ENCODE results near the gene PCGF5.

Gene PCGF5

DNA sequence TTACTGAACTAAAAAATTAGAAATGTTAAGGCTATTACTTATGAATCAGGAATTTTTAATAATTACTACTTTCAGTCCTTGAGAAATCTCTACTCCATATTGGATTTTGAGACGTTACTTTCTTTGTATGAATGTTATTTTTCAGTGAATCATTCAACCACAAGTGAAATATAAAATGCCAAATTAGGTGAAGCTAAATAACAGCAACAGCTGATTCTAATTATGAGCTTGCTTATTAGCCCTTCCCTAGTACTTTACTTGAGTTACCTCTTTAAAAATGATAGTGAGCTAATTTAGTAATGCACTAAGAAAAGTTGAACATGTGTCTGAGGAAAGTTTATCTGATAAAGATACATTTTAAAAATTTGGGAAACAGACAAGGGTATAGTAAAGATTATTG lies 51.4 kb downstream of the PCGF5 start:
- TF ChIP-seq CTCF (IDR thresholded peaks at IDR 0.05), result no peak
- Histone ChIP-seq H3K27ac (no peak overlapping the region), H3K4me3 (no peak overlapping the region)
- DNase-seq (ENCODE audit: low spot score), result no peak

DNA sequence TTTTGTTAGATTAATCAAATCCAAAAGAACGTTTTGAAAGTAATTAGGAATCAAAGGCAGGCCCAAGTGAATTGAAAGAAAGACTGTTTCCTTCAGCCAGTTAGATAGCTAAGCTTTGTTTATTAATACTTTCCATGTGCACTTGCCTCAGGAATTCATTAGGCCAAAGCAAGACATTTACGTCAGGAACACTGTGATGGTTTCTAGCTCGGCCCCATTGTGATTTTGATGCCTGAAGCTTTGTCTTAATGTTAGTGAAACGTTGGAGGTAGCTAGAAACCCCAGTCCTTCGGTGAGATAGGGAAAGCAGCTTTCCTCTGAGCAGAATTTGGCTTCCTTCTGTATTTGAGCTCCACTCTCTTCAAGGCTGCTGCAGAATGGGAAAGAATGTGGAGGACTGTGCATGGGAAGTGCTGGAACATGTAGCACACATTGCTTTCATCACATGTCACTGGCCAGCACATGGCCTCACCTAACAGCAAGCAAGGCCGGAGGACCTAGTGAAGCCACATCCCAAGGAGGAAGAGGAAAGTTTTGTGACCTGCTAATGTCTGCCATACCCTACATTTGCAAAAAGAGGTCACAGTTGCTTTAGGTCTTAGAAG lies 64.1 kb downstream of the PCGF5 start:
- no peak overlapping the region for H3K4me3 ChIP-seq
- peak overlapping the region in 1 of 2 donors; percentile 36 for H3K27ac ChIP-seq
- TF ChIP-seq CTCF (IDR thresholded peaks at IDR 0.05), result no peak
- DNase-seq (ENCODE audit: low spot score), result no peak

- TF ChIP-seq CTCF (IDR thresholded peaks at IDR 0.05), result no peak
- Histone ChIP-seq H3K4me3 (no peak overlapping the region), H3K27ac (peak overlapping the region in 1 of 2 donors; percentile 19)
- DNase-seq (ENCODE audit: low spot score), result no peak
These were observed 66.1 kb downstream of the PCGF5 start for GRCh38 chr10:91286572-91286971.

- TF ChIP-seq CTCF (IDR thresholded peaks at IDR 0.05), result no peak
- DNase-seq (ENCODE audit: low spot score), result no peak
- H3K4me3 ChIP-seq, result no peak overlapping the region
- peak overlapping the region; percentile 19 to 23 for H3K27ac ChIP-seq
These were observed 66.8 kb downstream of the PCGF5 start for GRCh38 chr10:91287276-91287675.

GRCh38 chr10:91287912-91288311 lies 67.4 kb downstream of the PCGF5 start:
- no peak for DNase-seq (ENCODE audit: low spot score)
- Histone ChIP-seq H3K27ac (peak overlapping the region; percentile 19 to 23), H3K4me3 (no peak overlapping the region)
- TF ChIP-seq CTCF (IDR thresholded peaks at IDR 0.05), result no peak

DNA sequence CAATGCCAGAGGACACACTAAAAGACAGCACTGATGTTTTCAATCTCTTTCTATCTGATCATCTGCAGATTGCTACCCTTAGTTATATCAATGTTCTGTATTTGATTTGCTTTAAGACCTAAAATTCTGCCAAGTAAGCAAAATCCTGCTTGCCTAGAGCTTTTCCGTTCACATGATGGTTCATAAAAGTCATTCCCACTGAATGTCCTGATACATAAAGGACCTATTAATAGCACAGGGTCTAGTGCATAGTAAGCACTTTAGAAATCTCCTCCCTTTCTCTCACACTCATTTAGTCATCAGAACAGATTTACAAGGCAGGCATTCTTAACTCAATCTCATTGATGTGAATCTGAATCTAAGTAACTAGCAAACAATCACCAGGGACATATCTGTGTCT lies 68.8 kb downstream of the PCGF5 start:
- no peak for DNase-seq (ENCODE audit: low spot score)
- TF ChIP-seq CTCF (IDR thresholded peaks at IDR 0.05), result no peak
- no peak overlapping the region for H3K27ac ChIP-seq
- no peak overlapping the region for H3K4me3 ChIP-seq

GRCh38 chr10:91290607-91291006 lies 70.1 kb downstream of the PCGF5 start:
- no peak overlapping the region for H3K4me3 ChIP-seq
- no peak overlapping the region for H3K27ac ChIP-seq
- no peak for DNase-seq (ENCODE audit: low spot score)
- no peak for TF ChIP-seq CTCF (IDR thresholded peaks at IDR 0.05)

All from coronary artery (tissue), 2 donors.